GM18520 (cell line): ENCODE data around the gene ITGA8.

Experiments
- ATAC-seq: cut with Tn5 transposase; IDR thresholded peaks from one replicate; pipeline ENCODE4 v1.9.1; 2021; ENCODE audit not compliant: unreplicated experiment

The ITGA8 gene

DNA sequence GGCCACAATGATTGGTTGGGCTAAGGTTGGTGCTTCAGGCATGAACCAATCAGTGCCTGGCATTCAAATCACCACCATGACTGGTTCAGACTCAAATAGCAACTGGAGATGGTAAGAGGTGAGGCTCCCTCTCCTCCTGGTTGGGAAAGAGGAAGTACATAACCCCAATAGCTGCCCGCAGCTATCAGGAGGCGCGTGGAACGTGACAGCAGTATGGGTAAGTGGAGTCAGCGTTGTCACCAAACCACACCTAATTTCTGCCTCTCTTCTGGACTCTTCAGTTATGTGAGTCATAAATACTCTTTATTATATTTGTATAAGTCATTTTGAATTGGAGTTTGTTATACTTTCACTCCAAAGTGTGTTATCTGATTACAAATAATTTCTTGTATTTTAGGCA is 17.9 kb upstream of the ITGA8 start:
- no peak for ATAC-seq

DNA sequence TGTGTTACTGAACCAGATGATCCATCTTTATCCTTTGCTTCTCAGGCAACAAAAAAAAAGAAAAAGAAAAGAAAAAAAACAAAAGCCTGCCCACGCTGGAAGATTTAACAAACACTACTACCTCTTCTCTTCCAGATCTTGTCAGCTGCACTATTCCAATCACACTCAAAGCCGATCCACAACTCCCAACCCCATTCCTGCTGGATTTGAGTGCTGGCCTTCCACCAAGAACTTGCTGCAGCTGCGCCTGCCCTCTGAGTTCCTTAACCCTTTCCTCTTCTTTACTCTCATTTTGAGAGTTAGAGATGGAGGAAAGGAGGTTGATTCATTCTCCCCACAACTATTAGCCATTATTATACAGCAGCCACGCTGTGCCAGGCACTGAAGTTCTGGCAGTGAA is 16.0 kb upstream of the ITGA8 start:
- ATAC-seq, result no peak

DNA sequence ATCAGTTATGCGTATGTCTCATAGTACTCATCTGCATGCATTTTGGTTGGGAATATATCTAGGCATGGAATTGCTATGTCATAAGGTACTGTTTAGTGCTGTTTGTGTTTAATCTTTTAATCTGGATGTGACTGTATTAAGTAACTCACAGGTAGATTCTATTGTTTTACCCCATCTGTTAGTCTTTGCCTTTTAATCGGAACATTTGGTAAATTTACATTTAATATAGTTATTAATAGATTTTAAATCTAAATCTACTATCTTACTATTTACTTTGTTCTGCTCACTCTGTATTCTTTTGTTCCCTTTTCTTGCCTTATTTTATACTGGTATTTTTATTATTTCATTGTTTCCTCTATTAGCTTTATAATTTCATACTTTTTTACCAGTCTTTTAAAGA is 10.6 kb upstream of the ITGA8 start:
- ATAC-seq, result no peak

DNA sequence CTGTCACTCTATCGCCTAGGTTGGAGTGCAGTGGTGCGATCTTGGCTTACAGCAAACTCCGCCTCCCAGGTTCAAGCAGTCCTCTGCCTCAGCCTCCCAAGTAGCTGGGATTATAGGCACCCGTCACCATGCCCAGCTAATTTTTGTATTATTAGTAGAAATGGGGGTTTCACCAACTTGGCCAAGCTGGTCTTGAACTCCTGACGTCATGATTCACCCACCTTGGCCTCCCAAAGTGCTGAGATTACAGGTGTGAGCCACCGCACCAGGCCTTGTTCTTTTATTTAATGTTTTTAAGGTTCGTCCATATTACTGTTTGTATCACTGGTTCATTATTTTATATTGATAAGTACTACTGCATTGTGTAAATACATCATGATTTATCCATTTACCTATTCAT is 10.2 kb upstream of the ITGA8 start:
- ATAC-seq, result no peak

DNA sequence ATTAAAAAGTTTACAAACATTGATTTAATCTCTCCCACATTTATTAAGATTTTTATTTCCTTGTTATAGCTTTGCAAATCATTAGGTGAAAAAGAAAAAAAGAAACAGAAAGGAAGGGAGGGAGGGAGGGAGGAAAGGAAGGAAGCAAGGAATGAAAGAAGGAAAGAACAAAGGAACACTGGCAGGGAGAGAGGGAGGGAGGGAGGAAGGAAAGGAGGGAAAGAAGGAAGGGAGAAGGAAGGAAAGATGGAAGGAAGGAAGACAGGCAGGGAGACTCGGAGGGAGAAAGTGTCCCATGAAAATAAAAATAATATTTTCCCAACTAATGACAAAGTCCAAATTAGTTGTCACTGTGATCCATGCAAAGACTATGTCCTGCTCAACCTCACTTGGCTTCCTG is 6.3 kb upstream of the ITGA8 start:
- ATAC-seq, result no peak

DNA sequence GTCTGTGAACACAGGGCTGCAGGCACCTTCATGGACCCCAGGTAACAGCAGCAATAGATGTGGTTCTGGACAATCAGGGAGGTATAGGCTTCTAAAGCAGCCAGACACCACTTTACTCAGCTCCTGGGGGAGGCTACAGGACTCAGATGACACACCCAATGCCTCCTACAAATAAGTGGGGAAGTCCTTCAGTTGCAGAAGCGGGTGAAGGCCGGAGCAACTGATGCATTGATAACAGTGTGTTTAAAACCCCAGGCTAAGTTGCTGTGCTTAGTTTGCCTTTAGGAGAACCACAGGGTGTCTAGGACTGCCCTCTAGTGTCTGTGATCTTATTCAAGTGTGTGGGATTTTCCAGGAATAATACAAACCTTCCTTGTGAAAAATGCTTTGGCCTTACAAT is 5.9 kb upstream of the ITGA8 start:
- no peak for ATAC-seq

DNA sequence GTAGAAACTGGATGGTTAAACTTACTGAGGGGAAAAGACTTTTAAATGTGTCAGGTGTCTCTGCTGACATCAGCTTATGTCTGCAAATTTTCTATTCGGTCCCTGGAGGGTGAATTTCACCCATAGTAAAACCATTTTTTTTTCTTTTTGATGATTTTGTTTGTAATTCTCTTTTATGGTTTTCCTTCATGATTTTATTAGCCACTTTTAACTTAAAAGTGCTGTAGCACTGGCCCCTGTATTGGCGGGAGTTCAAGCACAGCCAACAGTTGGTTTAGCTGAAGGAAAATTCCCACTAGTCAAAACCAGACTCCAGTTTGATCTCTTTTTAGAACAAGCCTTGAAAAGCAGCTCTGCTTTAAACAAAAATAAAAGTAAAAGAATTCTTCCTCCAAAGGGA is 5.0 kb upstream of the ITGA8 start:
- no peak for ATAC-seq

DNA sequence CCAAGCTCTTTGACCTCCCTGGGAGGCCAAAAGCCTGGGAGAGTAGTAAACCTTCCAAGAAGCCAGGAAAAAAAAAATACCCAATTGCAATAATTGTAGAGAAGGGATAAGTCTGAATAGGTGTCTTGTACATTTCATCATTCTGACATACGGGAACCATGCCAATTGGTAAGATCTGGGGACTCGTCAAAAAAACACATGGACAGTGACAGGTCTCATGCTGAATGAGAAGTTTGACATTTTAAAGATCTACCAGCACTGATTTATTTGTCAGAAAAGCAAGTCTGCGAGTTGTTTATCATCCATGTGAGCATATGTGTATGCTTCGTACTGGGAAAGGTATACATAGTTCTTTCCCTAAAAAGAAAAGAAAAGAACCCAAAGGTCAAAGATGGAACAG is 4.1 kb upstream of the ITGA8 start:
- ATAC-seq, result no peak

DNA sequence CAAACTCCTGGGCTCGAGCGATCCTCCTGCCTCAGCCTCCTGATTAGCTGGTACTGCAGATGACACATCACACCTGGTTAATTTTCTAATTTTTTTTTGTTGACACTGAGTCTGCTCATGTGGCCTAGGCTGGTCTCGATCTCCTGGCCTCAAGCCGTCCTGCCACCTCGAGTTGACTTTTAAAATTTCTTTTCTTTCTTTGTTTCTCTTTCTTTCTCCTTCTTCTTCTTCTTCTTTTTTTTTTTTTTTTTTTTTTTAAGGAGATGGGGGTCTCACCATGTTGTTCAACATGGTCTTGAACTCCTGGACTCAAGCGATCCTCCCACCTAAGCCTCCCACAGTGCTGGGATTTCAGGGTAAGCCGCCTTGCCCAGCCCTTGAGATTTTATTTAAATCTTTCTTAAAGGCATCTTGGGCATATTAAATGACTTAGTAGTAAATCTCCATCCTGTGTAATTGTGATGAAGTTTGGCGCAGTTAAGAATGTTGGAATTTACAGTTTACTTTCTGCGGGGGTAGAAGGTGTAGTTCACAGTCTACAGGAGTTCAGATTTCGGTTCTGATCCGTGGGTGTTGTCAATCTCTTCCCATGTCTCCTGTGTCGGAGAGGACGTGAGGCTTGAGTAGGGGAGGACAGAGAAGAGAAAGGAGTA is 1.0 kb upstream of the ITGA8 start:
- no peak for ATAC-seq

DNA sequence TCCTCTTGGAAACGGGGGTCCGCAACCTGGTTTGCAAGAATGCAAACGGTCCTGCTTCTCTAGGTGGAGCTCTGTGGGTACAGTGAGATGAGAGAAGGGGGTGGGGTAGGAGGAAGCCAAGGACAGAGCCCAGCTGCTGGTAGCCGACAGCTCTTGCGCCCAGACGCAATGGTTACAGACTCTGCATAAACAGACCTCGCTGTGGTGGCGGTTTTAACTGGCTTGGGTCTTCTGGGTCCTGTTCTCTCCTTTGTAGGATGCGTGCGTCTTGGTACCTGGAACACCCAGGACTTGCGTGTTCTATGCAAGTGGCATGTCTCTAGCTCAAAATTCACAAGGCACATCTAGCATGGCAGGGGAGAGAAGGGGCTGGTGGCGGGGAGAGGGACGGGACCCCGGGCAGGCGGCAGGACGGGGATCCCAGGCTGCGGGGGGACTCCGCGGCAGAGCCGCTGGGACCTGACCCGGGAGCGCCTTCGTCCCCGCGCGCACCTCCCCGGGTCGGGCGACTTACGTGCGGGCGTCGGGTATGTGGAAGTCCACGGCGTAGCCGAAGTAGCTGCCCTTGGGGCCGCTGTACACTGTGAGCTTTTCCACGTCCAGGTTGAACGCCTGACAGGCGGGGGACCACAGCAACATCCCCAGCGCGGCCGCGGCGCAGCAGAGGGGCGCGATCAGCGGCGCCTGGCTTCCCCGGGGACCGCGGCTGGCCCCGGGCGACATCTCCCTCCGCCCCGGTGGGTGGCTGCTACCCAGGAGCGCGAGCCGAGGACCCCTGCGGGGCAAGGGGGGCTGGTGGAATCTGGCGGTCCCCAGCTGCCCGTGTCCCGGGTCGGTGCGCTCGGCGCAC is 448 bp downstream of the ITGA8 start:
- no peak for ATAC-seq

DNA sequence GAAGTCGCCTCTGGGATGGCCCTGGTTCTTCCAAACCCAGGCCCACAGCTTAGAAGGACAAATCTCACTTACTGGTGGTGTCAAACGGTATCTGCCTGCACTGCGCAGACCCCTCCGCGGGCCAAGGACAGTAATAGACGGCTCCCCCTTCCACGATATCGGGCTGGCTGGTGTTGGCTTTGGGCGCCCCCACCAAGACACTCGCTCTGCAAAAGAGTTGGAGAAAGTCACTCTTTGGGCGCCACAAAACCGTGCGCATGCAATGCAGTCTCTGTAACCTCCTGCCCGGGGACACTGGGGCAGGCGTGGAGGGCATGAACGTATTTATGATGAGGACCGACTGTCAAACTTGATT is 1.1 kb downstream of the ITGA8 start:
- ATAC-seq, result no peak

DNA sequence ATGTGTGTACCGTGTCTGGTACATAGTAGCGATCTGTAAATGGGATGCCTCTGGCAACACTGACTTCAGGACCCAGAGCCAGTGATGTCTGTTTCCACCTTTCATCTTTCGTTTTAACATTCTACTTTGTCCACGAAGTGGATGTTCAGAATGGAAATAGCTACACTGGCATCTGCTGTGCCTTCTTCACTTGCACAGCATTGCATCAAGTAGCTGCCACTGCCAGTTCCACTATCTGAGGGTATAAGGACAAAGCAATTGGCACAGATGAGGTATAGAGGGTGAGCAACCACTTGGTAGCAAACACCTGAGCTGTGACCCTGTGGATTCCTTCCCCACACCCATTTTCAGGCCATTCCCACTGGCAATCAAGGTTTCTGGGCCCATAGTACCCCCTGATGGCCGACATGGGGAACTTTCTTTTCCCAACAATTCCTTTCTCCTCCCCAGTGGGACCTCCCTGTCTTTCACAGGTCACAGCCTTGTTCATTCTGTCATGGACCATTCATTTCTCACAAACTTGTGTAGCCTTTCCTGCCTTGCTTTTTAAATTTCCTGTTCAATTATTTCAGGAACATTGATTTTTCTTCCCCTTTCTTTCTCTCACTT is 4.0 kb downstream of the ITGA8 start:
- no peak for ATAC-seq

DNA sequence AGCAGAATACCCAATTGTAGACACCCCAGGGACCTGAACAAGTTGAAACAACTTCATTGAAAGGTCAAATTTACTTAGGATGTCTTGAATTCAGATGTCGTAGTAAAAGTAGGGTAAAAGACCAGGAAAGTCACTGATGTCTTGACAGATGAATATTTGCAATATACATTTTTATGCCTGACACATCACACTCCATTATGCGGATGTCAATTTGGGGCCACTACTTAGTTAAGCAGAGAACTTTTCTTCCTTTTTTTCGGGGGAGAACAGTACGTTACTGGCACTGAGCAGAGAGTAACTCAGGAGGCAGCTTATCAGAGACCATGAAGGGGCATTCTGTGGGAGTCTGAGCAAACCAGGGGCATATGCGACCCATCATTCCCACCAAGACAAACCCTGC is 4.9 kb downstream of the ITGA8 start:
- no peak for ATAC-seq

DNA sequence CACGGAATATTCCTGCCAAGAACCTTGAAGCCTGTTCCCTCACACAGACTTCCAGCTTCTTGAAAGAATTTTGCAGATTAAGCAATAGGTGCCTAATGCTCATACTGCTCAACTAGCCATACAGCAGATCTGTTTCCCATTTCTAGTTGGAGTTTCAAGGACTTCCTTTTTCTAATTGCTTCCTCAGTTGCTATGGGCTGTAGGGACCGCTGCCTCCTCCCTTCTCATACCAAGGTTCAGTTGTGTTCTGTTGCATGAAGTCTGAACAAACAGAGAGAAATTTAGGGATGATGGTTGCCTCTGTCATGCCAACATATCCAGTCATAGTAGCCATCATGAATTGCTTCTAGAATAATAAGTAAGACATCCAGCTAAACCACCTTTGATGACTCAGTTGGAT is 6.8 kb downstream of the ITGA8 start:
- ATAC-seq, result no peak

DNA sequence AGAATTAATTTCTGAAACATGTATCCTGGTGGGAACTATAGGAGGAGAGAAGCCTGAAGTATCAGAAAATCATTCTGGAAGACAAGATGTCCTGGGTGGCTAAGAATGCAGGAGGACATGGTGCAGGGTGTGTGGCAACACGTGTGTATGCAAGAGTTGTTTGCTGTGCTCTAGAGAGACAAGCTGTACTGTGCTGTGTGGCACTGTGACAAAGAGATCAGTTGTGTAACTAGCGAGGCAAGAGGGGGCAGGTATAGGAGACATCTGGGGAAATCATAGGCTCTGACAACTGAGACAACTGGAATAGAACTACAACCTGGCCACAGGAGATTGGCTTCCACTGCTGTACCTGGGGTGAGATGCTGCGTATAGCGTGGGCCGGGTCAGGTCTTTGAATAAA is 9.3 kb downstream of the ITGA8 start:
- ATAC-seq, result no peak

DNA sequence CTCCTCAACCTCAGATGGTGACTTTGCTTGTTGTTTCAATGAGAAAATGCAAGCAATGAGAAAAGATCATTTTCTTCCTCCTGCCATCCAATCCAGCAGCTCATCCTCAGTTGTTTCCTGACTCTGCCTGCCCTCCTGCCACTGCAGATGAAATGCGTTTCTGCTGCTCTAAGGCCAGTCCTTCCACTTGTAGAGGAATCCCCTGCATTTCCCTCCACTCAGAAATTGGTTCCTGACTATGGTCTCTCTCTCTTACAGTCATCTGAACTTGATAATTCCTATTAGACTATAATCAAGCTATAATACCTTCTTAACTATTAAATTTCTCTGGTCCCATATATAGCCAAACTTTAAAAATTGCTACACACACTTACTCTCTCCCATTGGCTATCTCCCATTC is 14.4 kb downstream of the ITGA8 start:
- no peak for ATAC-seq

DNA sequence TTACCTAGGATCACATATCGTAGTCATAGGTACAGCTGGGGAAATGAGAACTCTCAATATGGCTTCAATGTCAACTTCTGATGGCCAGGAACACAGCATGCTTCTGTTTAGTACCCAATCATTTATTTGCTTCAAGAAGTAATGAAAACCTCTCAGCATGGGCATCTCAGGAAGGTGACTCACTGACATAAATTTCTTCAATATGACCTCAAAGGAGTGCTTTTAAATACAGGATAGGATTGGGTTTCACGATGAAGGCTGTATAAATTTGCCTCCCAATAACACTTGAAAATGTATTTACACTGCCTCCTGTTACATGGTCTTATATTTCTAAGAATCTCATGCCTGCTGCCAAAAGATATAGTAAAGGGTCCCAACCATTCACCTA is 15.1 kb downstream of the ITGA8 start:
- ATAC-seq, result no peak

DNA sequence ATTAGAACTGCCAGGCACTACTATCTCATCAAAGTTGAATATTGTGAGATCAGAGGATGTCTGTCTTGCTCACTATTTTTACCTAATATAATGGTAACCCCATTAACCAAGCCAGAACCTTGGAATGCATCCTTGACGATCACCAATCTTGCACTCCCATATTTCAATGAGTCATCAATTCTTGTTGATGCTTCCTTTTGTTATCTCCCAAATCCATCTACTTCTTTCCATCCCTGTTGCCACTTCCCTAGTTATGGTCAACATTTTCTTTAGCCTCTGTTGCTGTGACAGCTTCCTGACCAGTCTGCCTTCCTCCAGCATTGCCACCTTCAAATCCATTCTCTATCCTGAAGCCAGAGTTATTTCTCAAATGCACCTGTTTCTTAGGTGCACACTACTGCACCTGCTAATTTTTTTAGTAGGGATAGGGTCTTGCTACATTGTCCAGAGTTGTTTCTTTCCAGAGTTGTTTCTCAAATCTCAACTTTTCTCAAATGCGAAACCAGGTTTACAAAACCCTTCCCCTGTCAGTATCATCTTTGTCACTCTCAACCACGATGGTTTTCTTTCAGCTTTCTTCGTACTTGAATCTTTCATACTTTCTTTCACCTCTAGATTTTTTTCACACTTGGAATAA is 15.7 kb downstream of the ITGA8 start:
- ATAC-seq, result no peak

DNA sequence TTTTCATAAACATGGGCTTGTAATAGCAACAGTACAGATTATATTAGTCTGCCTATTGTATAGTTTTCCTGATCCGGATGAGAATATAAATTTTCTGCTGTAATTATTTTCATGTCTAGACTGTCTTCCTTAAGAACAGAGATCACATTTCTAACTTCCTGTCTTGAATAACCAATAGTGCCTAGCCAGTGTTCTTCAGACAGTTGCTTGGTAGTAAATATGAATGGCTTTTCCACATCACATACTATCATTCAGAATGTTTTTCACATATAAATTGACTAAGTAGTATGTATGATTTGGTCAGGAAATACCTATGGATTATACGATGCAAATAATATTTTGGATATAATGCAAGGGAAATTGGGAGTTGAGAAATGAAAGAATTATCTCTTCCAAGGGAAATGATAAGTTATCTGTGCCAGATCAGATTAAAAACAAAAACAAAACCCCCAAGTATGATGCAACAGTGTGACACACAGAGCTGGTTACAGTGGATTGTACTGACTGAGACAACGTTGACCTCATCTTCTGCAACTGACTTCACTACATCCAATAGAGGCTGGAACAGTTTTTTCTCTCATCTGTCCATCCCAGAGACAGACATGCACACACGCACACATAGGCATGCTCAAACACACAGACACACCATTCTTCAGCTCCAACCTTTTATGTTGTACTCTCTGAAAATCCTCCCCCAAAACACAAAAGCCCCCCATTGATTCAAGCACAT is 16.4 kb downstream of the ITGA8 start:
- ATAC-seq, result no peak

DNA sequence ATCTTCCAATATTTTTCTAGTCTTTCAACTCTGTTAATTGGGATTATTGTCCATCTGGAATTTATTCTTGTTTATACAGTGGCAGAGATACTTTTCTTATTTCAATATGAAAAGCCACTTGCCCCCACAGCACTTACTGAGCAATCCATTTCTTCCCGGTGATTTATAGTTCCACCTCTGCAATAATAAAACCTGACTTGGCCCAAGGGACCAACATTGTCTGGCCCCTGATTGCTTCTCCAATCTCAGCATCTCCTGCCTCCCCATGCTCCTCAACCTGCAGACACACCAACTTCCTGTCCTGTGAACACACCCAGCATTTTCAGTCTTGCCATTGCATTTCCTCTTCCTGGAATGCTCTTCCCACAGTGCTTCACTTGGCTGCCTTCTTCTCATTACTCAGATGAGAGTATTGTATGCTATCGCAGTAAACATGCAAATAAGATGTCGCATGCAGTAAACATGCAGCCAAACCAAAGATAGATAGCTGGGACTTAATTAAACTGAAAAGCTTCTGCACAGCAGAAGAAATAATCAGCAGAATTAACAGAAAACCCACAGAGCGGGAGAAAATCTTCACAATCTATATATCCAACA is 19.5 kb downstream of the ITGA8 start:
- ATAC-seq, result no peak

DNA sequence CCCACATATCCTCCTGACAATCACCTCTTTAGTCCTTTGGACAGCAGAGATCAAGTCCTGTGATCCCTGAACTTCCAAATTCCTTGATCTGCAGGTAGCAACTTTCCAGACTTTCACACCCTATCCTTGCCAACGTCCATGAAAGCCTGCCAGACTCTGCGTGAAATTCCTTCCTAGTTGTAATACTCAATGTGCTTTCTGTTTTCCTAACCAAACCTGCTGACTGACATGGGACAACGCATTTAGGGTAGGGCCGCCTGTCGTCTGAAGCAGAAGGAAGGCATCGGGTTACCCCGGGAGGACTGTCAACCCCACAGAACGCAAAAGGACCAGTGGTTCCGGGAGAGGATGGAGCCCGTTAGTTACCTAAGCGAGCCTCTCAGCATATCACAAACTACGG is 23.9 kb downstream of the ITGA8 start:
- no peak for ATAC-seq
